IgD-negative memory B cell (primary cell): ENCODE results near the gene DIAPH3. TPM values are rescaled to one million over a fixed set of nuclear protein-coding genes. Genes with fewer than 3 reads are reported as not detected.

Source experiments
- H3K27ac Mint-ChIP-seq, 3 donors: one replicate each; pipeline ENCODE4 v1.8.0; 2020 to 2022; ENCODE audit warnings: mild to moderate bottlenecking in 3 of 3, mixed read lengths in 3 of 3, moderate library complexity in 1 of 3
- H3K27me3 Mint-ChIP-seq: one replicate; pipeline ENCODE4 v1.8.0; 2021; ENCODE audit warnings: mixed read lengths
- H3K36me3 Mint-ChIP-seq: one replicate; pipeline ENCODE4 v1.8.0; 2020; ENCODE audit warnings: mild to moderate bottlenecking, mixed read lengths
- H3K4me1 Mint-ChIP-seq, 3 donors: one replicate each; pipeline ENCODE4 v1.8.0; 2020 to 2022; ENCODE audit warnings: mixed read lengths in 3 of 3, mild to moderate bottlenecking in 1 of 3
- H3K4me3 Mint-ChIP-seq, 4 donors: one replicate each; pipeline ENCODE4 v1.8.0; 2020 to 2022; ENCODE audit warnings: mild to moderate bottlenecking in 4 of 4, mixed read lengths in 4 of 4, moderate library complexity in 3 of 4
- H3K9me3 Mint-ChIP-seq, 3 donors: one replicate each; pipeline ENCODE4 v1.8.0; 2020 to 2021; ENCODE audit warnings: mixed read lengths in 3 of 3, mild to moderate bottlenecking in 1 of 3
- polyA plus RNA-seq: library from polyadenylated mRNA; unstranded; fragments of 300-500 nt; fragmentation: Illumina TruSeq; gene quantifications from one replicate; pipeline ENCODE4 v1.2.3, GENCODE V29; 2021

DIAPH3 gene
- polyA plus RNA-seq, 1 donor from 2014 or later = not detected

DNA sequence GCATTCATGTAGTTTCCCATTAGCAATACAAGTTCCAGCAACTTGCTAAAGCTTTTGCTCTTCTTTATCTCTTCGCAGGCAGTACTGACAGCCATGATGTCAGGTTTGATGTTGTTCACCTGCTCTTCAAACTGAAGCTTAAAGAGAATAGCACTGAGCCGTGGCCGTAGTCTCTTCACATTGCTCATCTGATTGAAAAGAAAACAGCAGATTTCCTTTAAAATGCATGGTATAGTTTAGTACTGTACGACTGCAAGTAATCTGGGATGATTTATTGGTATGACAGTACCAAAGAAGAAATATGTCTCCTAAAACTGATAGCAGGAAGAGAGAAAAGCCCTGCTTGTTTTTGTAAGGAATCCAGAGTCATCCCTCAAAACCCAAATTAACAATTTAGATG, 284.4 kb downstream of the DIAPH3 start:
- no peaks in the 10 kb centered on the region for H3K27me3 Mint-ChIP-seq
- H3K36me3 Mint-ChIP-seq = peaks cover 2% of the 10 kb centered on the region
- H3K4me3 Mint-ChIP-seq = no peak overlapping the region
- H3K4me1 Mint-ChIP-seq = no peaks in the 10 kb centered on the region
- H3K9me3 Mint-ChIP-seq = no peaks in the 10 kb centered on the region
- no peak overlapping the region for H3K27ac Mint-ChIP-seq

DNA sequence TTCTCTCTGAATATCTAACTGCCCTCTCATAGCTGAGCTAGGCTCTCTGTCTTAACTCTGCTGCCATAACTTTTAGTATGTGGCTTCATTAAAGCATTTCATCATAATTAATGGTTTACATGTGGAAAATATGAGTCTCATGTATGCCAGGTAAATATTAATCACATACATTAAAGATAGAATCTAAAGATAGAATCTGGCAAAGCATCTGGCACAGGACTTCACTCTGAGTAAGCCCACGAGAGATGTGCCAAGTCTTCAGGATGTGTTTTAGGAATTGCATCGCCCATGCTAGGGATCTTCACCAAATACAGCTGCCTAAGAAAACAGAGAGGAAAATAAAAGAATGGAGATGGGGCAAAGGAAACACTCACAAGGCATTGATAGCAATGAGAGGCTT, 285.8 kb downstream of the DIAPH3 start:
- Mint-ChIP-seq H3K4me3 (no peak overlapping the region), H3K9me3 (no peaks in the 10 kb centered on the region), H3K27me3 (no peaks in the 10 kb centered on the region), H3K36me3 (peaks cover 2% of the 10 kb centered on the region), H3K4me1 (peaks cover 0 to 1% (median 0%) of the 10 kb centered on the region in 3 donors), H3K27ac (no peak overlapping the region)

GRCh38 chr13:59874973-59875372, 288.8 kb downstream of the DIAPH3 start:
- no peaks in the 10 kb centered on the region for H3K9me3 Mint-ChIP-seq
- H3K36me3 Mint-ChIP-seq = peaks cover 2% of the 10 kb centered on the region
- H3K4me1 Mint-ChIP-seq = peaks cover 0 to 1% (median 0%) of the 10 kb centered on the region in 3 donors
- H3K27me3 Mint-ChIP-seq = no peaks in the 10 kb centered on the region
- H3K4me3 Mint-ChIP-seq = no peak overlapping the region
- H3K27ac Mint-ChIP-seq = no peak overlapping the region

- H3K4me3 Mint-ChIP-seq = no peak overlapping the region
- H3K9me3 Mint-ChIP-seq = no peaks in the 10 kb centered on the region
- peaks cover 0 to 1% (median 0%) of the 10 kb centered on the region in 3 donors for H3K4me1 Mint-ChIP-seq
- H3K27me3 Mint-ChIP-seq = no peaks in the 10 kb centered on the region
- H3K36me3 Mint-ChIP-seq = peaks cover 2% of the 10 kb centered on the region
- no peak overlapping the region for H3K27ac Mint-ChIP-seq
Measured at GRCh38 chr13:59873856-59874255, 289.9 kb downstream of the DIAPH3 start.

- H3K36me3 Mint-ChIP-seq = peaks cover 2% of the 10 kb centered on the region
- no peaks in the 10 kb centered on the region for H3K9me3 Mint-ChIP-seq
- no peak overlapping the region for H3K27ac Mint-ChIP-seq
- no peaks in the 10 kb centered on the region for H3K27me3 Mint-ChIP-seq
- H3K4me3 Mint-ChIP-seq = no peak overlapping the region
- H3K4me1 Mint-ChIP-seq = peaks cover 0 to 1% (median 0%) of the 10 kb centered on the region in 3 donors
Measured at GRCh38 chr13:59873309-59873708, 290.4 kb downstream of the DIAPH3 start.

DNA sequence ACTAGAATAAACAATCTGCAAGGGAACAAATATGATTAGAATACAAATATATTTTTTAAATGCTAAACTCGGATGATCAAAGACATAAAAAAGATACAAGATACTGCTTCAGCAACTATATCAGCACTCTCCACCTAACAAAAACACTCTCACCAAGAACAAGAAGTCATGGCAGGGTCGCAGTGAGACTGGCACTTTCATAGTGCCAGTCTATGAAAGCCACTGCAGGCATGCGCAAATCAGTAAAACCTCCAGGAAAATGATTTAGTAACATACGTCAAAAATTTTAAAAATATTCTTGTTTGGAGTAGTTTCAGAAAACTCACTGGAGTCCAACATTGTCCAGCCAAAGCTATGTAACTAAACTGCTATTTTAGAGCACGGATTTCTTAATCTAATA, 295.9 kb downstream of the DIAPH3 start:
- Mint-ChIP-seq H3K36me3 (no peaks in the 10 kb centered on the region), H3K27ac (no peak overlapping the region), H3K4me1 (no peaks in the 10 kb centered on the region), H3K27me3 (no peaks in the 10 kb centered on the region), H3K4me3 (no peak overlapping the region), H3K9me3 (no peaks in the 10 kb centered on the region)

DNA sequence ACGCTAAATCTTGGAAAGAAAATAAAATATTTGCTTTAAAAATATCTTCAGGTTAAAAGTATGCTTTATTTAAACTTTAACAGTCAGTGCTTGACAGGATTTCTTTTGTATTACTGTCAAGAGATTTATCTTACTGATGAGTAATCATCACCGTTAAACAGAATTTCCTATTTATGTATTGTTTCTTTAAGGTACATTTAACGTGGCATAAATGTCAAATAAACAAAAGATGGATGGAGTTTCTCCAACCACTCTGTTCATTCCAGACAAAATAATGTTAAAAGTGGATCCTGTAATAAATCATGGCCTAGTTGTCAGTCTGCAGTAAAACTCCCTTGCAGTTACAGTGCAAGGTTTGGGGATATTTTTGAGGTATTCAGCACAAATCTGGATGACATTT, 298.3 kb downstream of the DIAPH3 start:
- no peaks in the 10 kb centered on the region for H3K27me3 Mint-ChIP-seq
- no peaks in the 10 kb centered on the region for H3K9me3 Mint-ChIP-seq
- no peaks in the 10 kb centered on the region for H3K36me3 Mint-ChIP-seq
- no peaks in the 10 kb centered on the region for H3K4me1 Mint-ChIP-seq
- no peak overlapping the region for H3K27ac Mint-ChIP-seq
- no peak overlapping the region for H3K4me3 Mint-ChIP-seq

- Mint-ChIP-seq H3K9me3 (no peaks in the 10 kb centered on the region), H3K27me3 (no peaks in the 10 kb centered on the region), H3K27ac (no peak overlapping the region), H3K4me1 (no peaks in the 10 kb centered on the region), H3K36me3 (no peaks in the 10 kb centered on the region), H3K4me3 (no peak overlapping the region)
Measured at GRCh38 chr13:59863621-59864020, 300.1 kb downstream of the DIAPH3 start.

DNA sequence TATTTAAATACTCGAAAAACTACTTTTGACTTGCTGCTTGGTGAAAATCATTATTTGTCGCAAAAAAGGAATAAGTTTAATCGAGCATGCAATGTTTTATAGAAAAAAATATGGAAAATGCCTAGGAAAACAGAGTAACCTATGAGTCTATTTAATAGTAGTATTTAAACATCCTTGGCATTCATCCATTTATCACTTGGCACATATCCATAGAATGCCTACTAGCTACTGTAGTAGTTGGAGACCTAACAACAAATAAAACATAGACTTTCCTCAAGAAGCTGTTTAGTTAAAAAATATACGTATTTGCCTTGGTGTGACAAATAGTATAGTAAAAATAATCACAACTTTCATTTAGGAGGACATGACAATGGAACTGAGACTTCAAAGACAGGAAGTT, 302.1 kb downstream of the DIAPH3 start:
- H3K4me1 Mint-ChIP-seq = no peaks in the 10 kb centered on the region
- no peak overlapping the region for H3K27ac Mint-ChIP-seq
- H3K9me3 Mint-ChIP-seq = no peaks in the 10 kb centered on the region
- no peaks in the 10 kb centered on the region for H3K27me3 Mint-ChIP-seq
- no peaks in the 10 kb centered on the region for H3K36me3 Mint-ChIP-seq
- no peak overlapping the region for H3K4me3 Mint-ChIP-seq

DNA sequence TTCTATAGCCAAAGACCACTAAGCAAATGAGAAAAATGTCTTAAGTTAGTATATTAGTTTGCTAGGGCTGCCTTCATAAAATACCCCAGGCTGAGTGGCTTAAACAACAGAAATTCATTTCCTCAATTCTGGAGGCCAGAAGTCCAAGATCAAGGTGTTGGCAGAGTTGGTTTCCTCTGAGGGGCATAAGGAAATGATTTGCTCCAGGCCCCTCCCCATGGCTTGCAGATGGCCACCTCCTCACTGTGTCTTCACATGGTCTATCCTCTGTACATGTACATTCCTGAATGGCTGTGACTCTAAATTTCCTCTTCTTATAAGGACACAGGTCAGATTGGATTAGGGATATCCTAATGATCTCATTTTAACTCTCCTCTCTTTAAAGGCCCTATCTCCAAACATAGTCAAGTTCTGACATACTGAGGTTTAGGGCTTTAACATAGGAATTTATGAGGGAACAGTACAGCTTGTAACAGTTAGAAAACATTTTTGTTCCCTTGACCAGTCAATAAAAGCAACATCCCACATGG, 307.4 kb downstream of the DIAPH3 start:
- H3K27ac Mint-ChIP-seq = no peak overlapping the region
- no peaks in the 10 kb centered on the region for H3K9me3 Mint-ChIP-seq
- H3K4me3 Mint-ChIP-seq = no peak overlapping the region
- H3K27me3 Mint-ChIP-seq = no peaks in the 10 kb centered on the region
- H3K36me3 Mint-ChIP-seq = no peaks in the 10 kb centered on the region
- no peaks in the 10 kb centered on the region for H3K4me1 Mint-ChIP-seq

- peaks cover 1% of the 10 kb centered on the region for H3K27me3 Mint-ChIP-seq
- H3K4me1 Mint-ChIP-seq = no peaks in the 10 kb centered on the region
- no peak overlapping the region for H3K27ac Mint-ChIP-seq
- H3K4me3 Mint-ChIP-seq = no peak overlapping the region
- H3K36me3 Mint-ChIP-seq = no peaks in the 10 kb centered on the region
- no peaks in the 10 kb centered on the region for H3K9me3 Mint-ChIP-seq
Measured at GRCh38 chr13:59846845-59847620, 316.7 kb downstream of the DIAPH3 start.

- H3K9me3 Mint-ChIP-seq = no peaks in the 10 kb centered on the region
- no peaks in the 10 kb centered on the region for H3K36me3 Mint-ChIP-seq
- no peak overlapping the region for H3K27ac Mint-ChIP-seq
- H3K4me3 Mint-ChIP-seq = no peak overlapping the region
- H3K4me1 Mint-ChIP-seq = no peaks in the 10 kb centered on the region
- H3K27me3 Mint-ChIP-seq = no peaks in the 10 kb centered on the region
Measured at GRCh38 chr13:59843040-59843439, 320.7 kb downstream of the DIAPH3 start.

- Mint-ChIP-seq H3K4me1 (no peaks in the 10 kb centered on the region), H3K4me3 (no peak overlapping the region), H3K36me3 (no peaks in the 10 kb centered on the region), H3K9me3 (no peaks in the 10 kb centered on the region), H3K27me3 (no peaks in the 10 kb centered on the region), H3K27ac (no peak overlapping the region)
Measured at GRCh38 chr13:59842507-59842906, 321.2 kb downstream of the DIAPH3 start.

DNA sequence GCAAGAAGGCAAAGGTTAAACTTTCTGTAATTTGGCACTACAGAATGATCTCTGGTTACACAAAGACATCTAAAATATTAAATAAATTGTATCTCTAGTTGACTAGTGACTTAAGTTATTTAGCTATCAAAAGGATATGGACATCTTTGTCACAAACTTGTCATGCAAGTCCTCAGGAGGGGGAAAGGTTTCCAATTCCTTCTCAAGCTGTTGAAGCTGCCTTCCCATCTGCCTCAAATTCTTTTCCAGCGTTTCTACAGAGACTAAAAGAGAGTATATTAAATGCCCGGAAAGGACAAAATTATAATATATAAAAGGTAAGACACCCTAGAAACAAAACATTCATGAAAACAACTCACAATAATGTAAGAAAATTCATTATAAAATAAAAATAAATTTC, 324.5 kb downstream of the DIAPH3 start:
- H3K4me1 Mint-ChIP-seq = no peaks in the 10 kb centered on the region
- no peak overlapping the region for H3K27ac Mint-ChIP-seq
- H3K4me3 Mint-ChIP-seq = no peak overlapping the region
- no peaks in the 10 kb centered on the region for H3K9me3 Mint-ChIP-seq
- no peaks in the 10 kb centered on the region for H3K27me3 Mint-ChIP-seq
- no peaks in the 10 kb centered on the region for H3K36me3 Mint-ChIP-seq

DNA sequence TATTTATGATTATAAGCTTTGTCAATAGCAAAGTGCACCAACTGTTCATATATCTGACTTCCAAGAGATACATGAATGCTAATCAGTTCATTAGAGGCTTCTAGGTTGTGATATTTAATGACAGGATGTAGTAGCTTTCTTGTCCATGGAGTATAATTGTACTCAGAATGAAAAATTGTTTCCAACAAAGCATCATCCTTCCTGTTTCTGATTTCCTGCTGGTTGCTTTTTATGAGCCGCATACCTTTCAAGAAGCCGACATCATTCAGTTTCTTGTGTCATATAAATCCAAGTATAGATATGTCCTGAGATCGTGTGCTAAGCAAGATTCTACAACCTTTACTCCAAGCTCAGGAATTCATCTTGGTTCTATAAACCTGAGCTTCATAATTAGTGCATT, 326.6 kb downstream of the DIAPH3 start:
- H3K27me3 Mint-ChIP-seq = no peaks in the 10 kb centered on the region
- no peak overlapping the region for H3K27ac Mint-ChIP-seq
- no peak overlapping the region for H3K4me3 Mint-ChIP-seq

DNA sequence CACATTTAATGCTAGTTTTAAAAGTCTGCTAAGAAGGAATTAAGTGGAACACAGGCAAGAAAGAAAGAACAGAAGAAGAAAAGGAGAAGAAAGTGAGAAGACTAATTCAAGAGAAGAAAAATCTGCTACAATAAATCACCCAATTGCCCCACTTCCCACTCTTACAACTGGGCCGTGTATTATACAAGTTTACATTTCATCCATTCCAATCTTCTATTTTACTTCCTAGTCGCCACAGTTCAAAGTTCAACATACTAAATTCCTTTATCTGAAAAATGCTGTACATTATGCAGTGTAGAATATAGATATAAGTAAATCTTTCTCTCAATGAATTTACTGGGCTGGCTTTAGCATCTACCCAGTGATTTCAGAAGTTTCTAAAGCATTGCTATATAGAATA, 328.2 kb downstream of the DIAPH3 start:
- H3K27me3 Mint-ChIP-seq = no peaks in the 10 kb centered on the region
- H3K36me3 Mint-ChIP-seq = no peaks in the 10 kb centered on the region
- H3K9me3 Mint-ChIP-seq = no peaks in the 10 kb centered on the region
- no peak overlapping the region for H3K4me3 Mint-ChIP-seq
- no peak overlapping the region for H3K27ac Mint-ChIP-seq
- no peaks in the 10 kb centered on the region for H3K4me1 Mint-ChIP-seq

More for the DNA sequence above, 326.6 kb downstream of the DIAPH3 start:
- Mint-ChIP-seq H3K36me3 (no peaks in the 10 kb centered on the region), H3K4me1 (no peaks in the 10 kb centered on the region), H3K9me3 (no peaks in the 10 kb centered on the region)
